T-helper 2 cell treated with Interferon-gamma antibody and Interleukin-4, amounts not matched to agents 100 ng/mL and 5 ng/mL, for 36 hours (primary cell): ENCODE measurements around the gene CNKSR2. TPM values are rescaled to one million over a fixed set of nuclear protein-coding genes. Genes with fewer than 3 reads are reported as not detected.

Source experiments
- intact Hi-C: fragments of 100-400 bp; cut with micrococcal nuclease; formaldehyde crosslinking; loops from one replicate; pipeline ENCODE4 v1.15.1; 2023
- total RNA-seq: library from RNA; stranded (reverse); gene quantifications from 2 replicates; pipeline ENCODE4 v1.2.3, GENCODE V29; 2022

CNKSR2 gene
- total RNA-seq: 10.7 TPM in 2 replicates

GRCh38 chrX:21374163-21374993 lies at the start of gene CNKSR2:
CNKSR2 (plus strand) TSS chrX:21374418; CDS start chrX:21374898, 480 bp downstream.
- intact Hi-C loops: loop anchor here (5.0 to 10.0 kb wide), 2 partner anchors 70 to 847 kb away; no protein-coding TSS in a partner anchor

- intact Hi-C loops: no loop called here
These were observed 19.5 kb upstream of the CNKSR2 start for GRCh38 chrX:21354725-21355124.

- intact Hi-C loops: no loop called here
These were observed 18.4 kb upstream of the CNKSR2 start for GRCh38 chrX:21355831-21356230.

GRCh38 chrX:21369613-21370012 lies 4.6 kb upstream of the CNKSR2 start:
- intact Hi-C loops: loop anchor here (5.0 to 10.0 kb wide), 2 partner anchors 65 to 842 kb away; no protein-coding TSS in a partner anchor

GRCh38 chrX:21373001-21373400 lies 1.2 kb upstream of the CNKSR2 start:
- intact Hi-C loops: loop anchor here (2.0 to 10.0 kb wide), 3 partner anchors 66 to 846 kb away; no protein-coding TSS in a partner anchor

- intact Hi-C loops: loop anchor here (2.0 to 10.0 kb wide), 3 partner anchors 65 to 846 kb away; no protein-coding TSS in a partner anchor
These were observed 518 bp upstream of the CNKSR2 start for GRCh38 chrX:21373637-21374162.

GRCh38 chrX:21374994-21375707 lies 933 bp downstream of the CNKSR2 start:
- intact Hi-C loops: loop anchor here (5.0 to 10.0 kb wide), 3 partner anchors 70 to 848 kb away; no protein-coding TSS in a partner anchor

GRCh38 chrX:21375708-21376009 lies 1.4 kb downstream of the CNKSR2 start:
- intact Hi-C loops: loop anchor here (5.0 to 10.0 kb wide), 2 partner anchors 71 to 107 kb away; no protein-coding TSS in a partner anchor

- intact Hi-C loops: loop anchor here (5.0 to 10.0 kb wide), 2 partner anchors 72 to 106 kb away; no protein-coding TSS in a partner anchor
These were observed 2.4 kb downstream of the CNKSR2 start for GRCh38 chrX:21376636-21377035.

- intact Hi-C loops: loop anchor here (5.0 to 10.0 kb wide), 2 partner anchors 75 to 102 kb away; no protein-coding TSS in a partner anchor
These were observed 5.8 kb downstream of the CNKSR2 start for GRCh38 chrX:21379991-21380390.

- intact Hi-C loops: no loop called here
These were observed 8.5 kb downstream of the CNKSR2 start for GRCh38 chrX:21382715-21383114.

GRCh38 chrX:21383546-21383945 lies 9.3 kb downstream of the CNKSR2 start:
- intact Hi-C loops: no loop called here

GRCh38 chrX:21384178-21384577 lies 10.0 kb downstream of the CNKSR2 start:
- intact Hi-C loops: no loop called here

GRCh38 chrX:21394792-21395191 lies 20.6 kb downstream of the CNKSR2 start:
- intact Hi-C loops: no loop called here

GRCh38 chrX:21398426-21398825 lies 24.2 kb downstream of the CNKSR2 start:
- intact Hi-C loops: no loop called here

- intact Hi-C loops: no loop called here
These were observed 26.3 kb downstream of the CNKSR2 start for GRCh38 chrX:21400408-21401121.

GRCh38 chrX:21408307-21408706 lies 34.1 kb downstream of the CNKSR2 start:
- intact Hi-C loops: no loop called here

GRCh38 chrX:21408788-21409187 lies 34.6 kb downstream of the CNKSR2 start:
- intact Hi-C loops: no loop called here

GRCh38 chrX:21412029-21412428 lies 37.8 kb downstream of the CNKSR2 start:
- intact Hi-C loops: no loop called here

- intact Hi-C loops: no loop called here
These were observed 38.7 kb downstream of the CNKSR2 start for GRCh38 chrX:21412883-21413282.

GRCh38 chrX:21427086-21427485 lies 52.9 kb downstream of the CNKSR2 start:
- intact Hi-C loops: no loop called here
